ENCODE measurements around the gene CROCC2.

The CROCC2 gene

GRCh38 chr2:241037498-241037897 is 131.4 kb downstream of the CROCC2 start:
- Histone ChIP-seq H3K27me3 (replicated peaks; ENCODE audit: control insufficient read depth, insufficient read depth, low read length) (no peaks in the 10 kb centered on the region; the same call in 1 of the 2 replicates), H3K4me3 (replicated peaks; ENCODE audit: low read depth, low read length) (peak overlapping the region; percentile 62), H3K36me3 (ENCODE audit: control insufficient read depth, insufficient read depth, low read length) (peaks cover 3% of the 10 kb centered on the region)
- DNase-seq (ENCODE audit: extremely low read depth, insufficient read length): no peak
- no peak for TF ChIP-seq CTCF (IDR thresholded peaks at IDR 0.05; ENCODE audit: insufficient read depth, low read length, poor library complexity, severe bottlenecking)

DNA sequence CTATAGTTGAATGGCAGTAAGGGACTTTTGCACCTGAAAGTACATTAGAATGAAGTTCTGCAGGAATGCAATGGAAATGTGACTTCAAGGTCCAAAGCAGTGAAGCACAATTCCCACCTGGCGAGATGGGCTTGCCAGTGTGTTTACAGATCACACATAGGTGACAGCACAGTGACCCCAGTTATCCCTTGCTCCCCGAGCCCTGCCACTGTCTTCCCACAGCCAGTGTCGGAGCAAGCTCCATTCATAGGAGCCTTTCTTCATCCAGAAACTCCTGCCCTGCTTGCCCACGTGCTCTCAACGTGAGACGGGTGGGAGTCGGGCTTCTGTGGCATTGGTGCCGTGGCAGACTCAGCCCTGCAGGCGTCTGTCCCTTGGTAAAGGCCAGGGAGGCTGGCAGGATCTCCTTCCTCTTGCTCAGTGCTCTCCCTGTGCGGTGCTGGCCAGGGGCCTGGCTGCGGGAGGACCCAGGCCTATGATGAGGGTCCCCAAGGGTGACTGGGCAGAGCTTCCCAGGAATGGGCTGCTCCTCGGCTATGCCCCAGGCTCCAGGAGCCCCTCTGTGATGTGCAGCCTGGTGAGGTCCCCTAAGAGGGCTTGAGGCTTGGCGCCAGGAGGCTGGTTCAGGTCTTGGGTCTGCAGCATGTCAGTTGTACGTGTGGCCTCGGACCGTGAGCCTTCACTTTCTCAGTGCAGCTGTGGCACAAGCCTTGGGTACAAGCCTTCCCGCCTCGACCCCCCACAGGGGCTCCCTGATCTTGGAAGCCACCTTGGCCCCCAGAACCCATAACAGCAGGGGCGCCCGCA is 132.4 kb downstream of the CROCC2 start:
- H3K36me3 ChIP-seq (ENCODE audit: control insufficient read depth, insufficient read depth, low read length): peaks cover 3% of the 10 kb centered on the region
- peak overlapping the region; percentile 31; the same call in 1 of the 2 replicates for H3K4me3 ChIP-seq (replicated peaks; ENCODE audit: low read depth, low read length)
- no peaks in the 10 kb centered on the region; the same call in 1 of the 2 replicates for H3K27me3 ChIP-seq (replicated peaks; ENCODE audit: control insufficient read depth, insufficient read depth, low read length)
- no peak for DNase-seq (ENCODE audit: extremely low read depth, insufficient read length)
- no peak for TF ChIP-seq CTCF (IDR thresholded peaks at IDR 0.05; ENCODE audit: insufficient read depth, low read length, poor library complexity, severe bottlenecking)

DNA sequence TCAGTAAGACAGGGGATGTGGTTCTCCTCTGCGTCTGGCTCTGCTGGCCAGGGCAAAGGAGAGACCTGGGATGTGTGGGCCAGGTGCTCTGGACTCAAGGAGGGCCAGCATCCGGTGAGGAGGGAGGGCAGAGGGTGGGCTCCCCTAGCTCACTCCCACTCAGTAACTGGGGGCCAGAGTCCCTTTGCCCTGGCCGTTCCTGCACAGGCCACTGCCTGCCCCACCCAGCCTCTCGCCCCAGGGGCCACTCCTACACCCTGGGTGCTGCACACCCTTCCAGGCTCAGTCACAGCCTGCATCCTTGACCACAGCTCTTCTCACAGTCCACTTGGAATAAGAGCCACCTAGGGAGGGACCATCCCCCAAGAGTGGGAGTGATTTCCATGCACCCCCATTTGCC is 133.3 kb downstream of the CROCC2 start:
- Histone ChIP-seq H3K36me3 (ENCODE audit: control insufficient read depth, insufficient read depth, low read length) (peaks cover 3% of the 10 kb centered on the region), H3K27me3 (replicated peaks; ENCODE audit: control insufficient read depth, insufficient read depth, low read length) (no peaks in the 10 kb centered on the region; the same call in 1 of the 2 replicates), H3K4me3 (replicated peaks; ENCODE audit: low read depth, low read length) (no peak overlapping the region)
- no peak for DNase-seq (ENCODE audit: extremely low read depth, insufficient read length)
- TF ChIP-seq CTCF (IDR thresholded peaks at IDR 0.05; ENCODE audit: insufficient read depth, low read length, poor library complexity, severe bottlenecking): no peak

DNA sequence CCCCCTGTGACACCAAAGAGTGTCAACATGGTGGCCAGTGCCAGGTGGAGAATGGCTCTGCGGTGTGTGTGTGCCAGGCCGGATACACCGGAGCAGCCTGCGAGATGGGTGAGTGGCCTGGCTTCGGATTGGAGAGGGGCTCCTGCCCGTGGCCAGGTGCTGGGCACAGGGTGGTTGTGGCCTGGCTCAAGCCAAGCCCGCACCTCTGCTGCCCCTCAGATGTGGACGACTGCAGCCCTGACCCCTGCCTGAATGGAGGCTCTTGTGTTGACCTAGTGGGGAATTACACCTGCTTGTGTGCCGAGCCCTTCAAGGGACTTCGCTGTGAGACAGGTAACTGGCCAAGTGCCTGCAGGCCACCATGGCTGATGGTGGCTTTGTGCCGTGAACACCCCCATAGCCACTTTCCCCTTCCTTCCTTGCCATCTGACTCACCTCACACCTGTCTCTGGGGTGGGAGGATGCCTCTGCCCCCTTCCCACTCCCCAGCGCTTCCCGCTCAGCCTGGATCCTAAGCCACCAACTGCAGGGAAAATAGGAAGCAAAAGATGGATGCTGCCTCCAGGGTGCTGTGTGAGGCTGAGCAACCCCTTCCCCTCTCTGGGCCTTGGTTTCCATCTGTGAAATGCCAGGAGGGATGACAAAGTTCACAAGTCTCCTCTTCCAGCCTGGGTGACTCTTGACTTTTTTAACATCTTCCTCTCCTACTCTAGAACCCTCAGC is 134.1 kb downstream of the CROCC2 start:
- H3K27me3 ChIP-seq (replicated peaks; ENCODE audit: control insufficient read depth, insufficient read depth, low read length): no peaks in the 10 kb centered on the region
- peaks cover 3% of the 10 kb centered on the region for H3K36me3 ChIP-seq (ENCODE audit: control insufficient read depth, insufficient read depth, low read length)
- no peak overlapping the region for H3K4me3 ChIP-seq (replicated peaks; ENCODE audit: low read depth, low read length)
- no peak for TF ChIP-seq CTCF (IDR thresholded peaks at IDR 0.05; ENCODE audit: insufficient read depth, low read length, poor library complexity, severe bottlenecking)
- no peak for DNase-seq (ENCODE audit: extremely low read depth, insufficient read length)

- DNase-seq (ENCODE audit: extremely low read depth, insufficient read length): peak; percentile 83
- Histone ChIP-seq H3K4me3 (replicated peaks; ENCODE audit: low read depth, low read length) (no peak overlapping the region), H3K36me3 (ENCODE audit: control insufficient read depth, insufficient read depth, low read length) (peaks cover 3% of the 10 kb centered on the region), H3K27me3 (replicated peaks; ENCODE audit: control insufficient read depth, insufficient read depth, low read length) (no peaks in the 10 kb centered on the region)
- no peak for TF ChIP-seq CTCF (IDR thresholded peaks at IDR 0.05; ENCODE audit: insufficient read depth, low read length, poor library complexity, severe bottlenecking)
Observed at GRCh38 chr2:241041589-241042158, 135.5 kb downstream of the CROCC2 start.
